DOHH2 (cell line): Measurements from ENCODE around the gene NPIPB2.

Experiments
- EZH2phosphoT487 ChIP-seq: fragments of 200-600 bp; sonication (generic); IDR thresholded peaks from 2 replicates; pipeline ENCODE4 v1.6.1; 2017; ENCODE audit warnings: borderline replicate concordance, mild to moderate bottlenecking, antibody characterized with exemption, low read length, moderate library complexity, mixed read lengths
- TF ChIP-seq, protein P1 (sequence below): fragments of 200-600 bp; sonication (generic); IDR thresholded peaks from one replicate; pipeline ENCODE4 v1.5.1; 2014; ENCODE audit warnings: antibody characterized with exemption, mild to moderate bottlenecking, low read depth, low read length; ENCODE audit not compliant: poor library complexity, severe bottlenecking

DNA sequence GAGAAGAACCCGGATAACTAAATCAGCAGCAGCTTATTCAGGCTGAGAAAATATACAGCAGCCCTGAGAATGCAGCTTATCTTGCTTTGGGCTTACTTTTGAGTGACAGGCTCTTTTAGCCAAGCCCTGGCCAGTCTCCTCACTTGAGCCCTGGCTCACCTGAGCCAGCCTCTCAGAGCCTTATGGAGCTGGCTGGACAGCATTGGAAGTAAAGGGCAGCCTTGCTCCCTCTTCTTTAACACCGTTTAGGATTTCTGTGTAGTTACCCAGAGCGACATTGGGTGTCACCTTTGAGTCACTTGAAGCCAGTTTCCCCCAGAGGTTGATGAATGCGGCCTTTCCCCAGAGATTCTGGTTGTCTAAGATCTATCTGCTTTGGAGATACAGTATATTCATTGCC lies 7.7 kb upstream of the NPIPB2 start:
- TF ChIP-seq, protein P1, sequence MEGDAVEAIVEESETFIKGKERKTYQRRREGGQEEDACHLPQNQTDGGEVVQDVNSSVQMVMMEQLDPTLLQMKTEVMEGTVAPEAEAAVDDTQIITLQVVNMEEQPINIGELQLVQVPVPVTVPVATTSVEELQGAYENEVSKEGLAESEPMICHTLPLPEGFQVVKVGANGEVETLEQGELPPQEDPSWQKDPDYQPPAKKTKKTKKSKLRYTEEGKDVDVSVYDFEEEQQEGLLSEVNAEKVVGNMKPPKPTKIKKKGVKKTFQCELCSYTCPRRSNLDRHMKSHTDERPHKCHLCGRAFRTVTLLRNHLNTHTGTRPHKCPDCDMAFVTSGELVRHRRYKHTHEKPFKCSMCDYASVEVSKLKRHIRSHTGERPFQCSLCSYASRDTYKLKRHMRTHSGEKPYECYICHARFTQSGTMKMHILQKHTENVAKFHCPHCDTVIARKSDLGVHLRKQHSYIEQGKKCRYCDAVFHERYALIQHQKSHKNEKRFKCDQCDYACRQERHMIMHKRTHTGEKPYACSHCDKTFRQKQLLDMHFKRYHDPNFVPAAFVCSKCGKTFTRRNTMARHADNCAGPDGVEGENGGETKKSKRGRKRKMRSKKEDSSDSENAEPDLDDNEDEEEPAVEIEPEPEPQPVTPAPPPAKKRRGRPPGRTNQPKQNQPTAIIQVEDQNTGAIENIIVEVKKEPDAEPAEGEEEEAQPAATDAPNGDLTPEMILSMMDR, result peak; percentile 79
- TF ChIP-seq EZH2phosphoT487, result no peak
